Measurements from ENCODE around the gene BEST2. TPM values are rescaled to one million over a fixed set of nuclear protein-coding genes. Genes with fewer than 3 reads are reported as not detected.
A peak's percentile ranks its signal among the peaks of the same experiment; 100 is the strongest.

BEST2 gene
- total RNA-seq, 4 donors from 2014 or later, result not detected

- Histone ChIP-seq H3K9me3 (no peaks in the 10 kb centered on the region), H3K27ac (peak overlapping the region; percentile 89 to 100 (median 98)), H3K27me3 (no peaks in the 10 kb centered on the region), H3K4me3 (peak overlapping the region; percentile 60 to 97), H3K4me1 (peaks cover 0 to 56% (median 15%) of the 10 kb centered on the region in 3 donors), H3K36me3 (peaks cover 0 to 18% of the 10 kb centered on the region in 2 donors)
- 0% methylated on average over 2 to 6 of the region's 81 CpGs for WGBS, 2 donors (ENCODE audit: low coverage in 1 of 2)
- TF ChIP-seq CTCF (IDR thresholded peaks at IDR 0.05), result peak in 3 of 4 experiments; percentile 20 to 41 (median 39)
- TF ChIP-seq POLR2AphosphoS5 (IDR thresholded peaks at IDR 0.05), result peak; percentile 95
- TF ChIP-seq POLR2A (IDR thresholded peaks at IDR 0.05), result peak; percentile 65 to 86
- TF ChIP-seq EP300 (IDR thresholded peaks at IDR 0.05), result no peak
- ATAC-seq, result peak; percentile 46
Measured at GRCh38 chr19:12793290-12794195, 42.0 kb downstream of the BEST2 start.

- Histone ChIP-seq H3K4me3 (peak overlapping the region; percentile 60 to 97), H3K9me3 (no peaks in the 10 kb centered on the region), H3K4me1 (peaks cover 0 to 48% (median 9%) of the 10 kb centered on the region in 3 donors), H3K27me3 (no peaks in the 10 kb centered on the region), H3K36me3 (peaks cover 0 to 27% of the 10 kb centered on the region in 2 donors), H3K27ac (peak overlapping the region; percentile 89 to 100 (median 98))
- ATAC-seq, result no peak
- WGBS, 2 donors (ENCODE audit: low coverage in 1 of 2), result 68 to 79% methylated on average over 2 to 4 of the region's 7 CpGs
- TF ChIP-seq CTCF (IDR thresholded peaks at IDR 0.05), result peak in 1 of 4 experiments; percentile 1
- no peak for TF ChIP-seq EP300 (IDR thresholded peaks at IDR 0.05)
- peak; percentile 9 for TF ChIP-seq POLR2AphosphoS5 (IDR thresholded peaks at IDR 0.05)
Measured at GRCh38 chr19:12794196-12794941, 42.8 kb downstream of the BEST2 start.

GRCh38 chr19:12794971-12795381 lies 43.4 kb downstream of the BEST2 start:
- Histone ChIP-seq H3K9me3 (no peaks in the 10 kb centered on the region), H3K27ac (peak overlapping the region in 3 of 4 donors; percentile 8 to 100 (median 98)), H3K4me1 (peaks cover 0 to 51% (median 10%) of the 10 kb centered on the region in 3 donors), H3K27me3 (no peaks in the 10 kb centered on the region), H3K36me3 (peaks cover 0 to 33% of the 10 kb centered on the region in 2 donors), H3K4me3 (no peak overlapping the region)
- 84 to 91% methylated on average over 5 to 9 of the region's 9 CpGs for WGBS, 2 donors (ENCODE audit: low coverage in 1 of 2)
- ATAC-seq, result no peak
- TF ChIP-seq CTCF (IDR thresholded peaks at IDR 0.05) (no peak), POLR2AphosphoS5 (IDR thresholded peaks at IDR 0.05) (no peak), POLR2A (IDR thresholded peaks at IDR 0.05) (no peak), EP300 (IDR thresholded peaks at IDR 0.05) (no peak)

- Histone ChIP-seq H3K4me3 (no peak overlapping the region), H3K27me3 (no peaks in the 10 kb centered on the region), H3K9me3 (no peaks in the 10 kb centered on the region), H3K36me3 (peaks cover 0 to 40% of the 10 kb centered on the region in 2 donors), H3K4me1 (peaks cover 0 to 54% (median 16%) of the 10 kb centered on the region in 3 donors), H3K27ac (peak overlapping the region in 3 of 4 donors; percentile 53 to 100 (median 65))
- peak; percentile 53 for TF ChIP-seq POLR2AphosphoS5 (IDR thresholded peaks at IDR 0.05)
- TF ChIP-seq CTCF (IDR thresholded peaks at IDR 0.05), result peak in 3 of 4 experiments; percentile 97 to 99 (median 97)
- TF ChIP-seq POLR2A (IDR thresholded peaks at IDR 0.05), result no peak
- no peak for TF ChIP-seq EP300 (IDR thresholded peaks at IDR 0.05)
- peak; percentile 17 for ATAC-seq
- 0 to 7% methylated on average over 3 to 7 of the region's 18 CpGs for WGBS, 2 donors (ENCODE audit: low coverage in 1 of 2)
Measured at GRCh38 chr19:12796146-12797071, 44.8 kb downstream of the BEST2 start.
